Measurements from ENCODE around the gene SIRT5.

SIRT5 gene

DNA sequence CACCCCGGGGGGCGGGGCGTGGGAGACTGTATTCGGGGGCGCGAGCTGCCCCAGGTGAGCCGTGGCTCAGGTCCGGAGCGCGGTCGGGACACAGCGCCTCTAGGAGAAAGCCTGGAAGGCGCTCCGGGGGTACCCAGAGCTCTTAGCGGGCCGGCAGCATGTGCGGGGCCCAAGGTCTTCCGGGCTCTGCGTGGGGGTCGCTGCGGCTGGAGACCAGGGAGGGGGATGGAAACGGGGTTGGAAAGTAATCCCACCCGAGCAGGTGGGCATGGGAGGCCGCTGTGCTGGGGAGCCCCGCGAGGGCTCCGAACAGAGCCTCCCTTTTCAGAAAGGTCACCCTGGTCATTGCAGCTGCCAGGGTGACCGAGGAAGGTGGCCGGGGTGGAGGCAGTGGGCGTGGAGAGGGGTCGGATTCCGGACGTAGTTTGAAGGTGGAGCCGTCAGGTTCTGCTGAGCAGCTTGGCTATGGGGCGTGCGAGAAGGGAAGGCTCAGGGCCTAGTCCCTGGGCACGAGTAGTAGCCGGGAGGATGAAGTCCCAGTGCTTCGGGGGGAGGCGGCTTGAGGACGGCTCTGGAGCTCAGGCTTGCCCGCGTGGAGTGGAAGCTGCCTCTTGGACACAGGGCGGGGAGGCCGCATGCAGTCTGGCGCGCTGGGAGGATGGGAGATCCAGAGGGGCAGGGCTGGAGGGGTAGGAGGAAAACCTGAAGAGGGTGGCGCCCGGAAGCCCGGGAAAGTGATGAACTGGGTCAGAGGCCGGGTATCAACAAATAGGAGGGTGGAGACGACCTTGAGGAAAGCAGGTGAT, at the start of gene SIRT5:
Gene SIRT5, plus strand, starts transcription at position 31 of the 806 bp plus-strand sequence. CDS start 9,510 bp downstream, outside the sequence.
- peak; percentile 91 for DNase-seq

DNA sequence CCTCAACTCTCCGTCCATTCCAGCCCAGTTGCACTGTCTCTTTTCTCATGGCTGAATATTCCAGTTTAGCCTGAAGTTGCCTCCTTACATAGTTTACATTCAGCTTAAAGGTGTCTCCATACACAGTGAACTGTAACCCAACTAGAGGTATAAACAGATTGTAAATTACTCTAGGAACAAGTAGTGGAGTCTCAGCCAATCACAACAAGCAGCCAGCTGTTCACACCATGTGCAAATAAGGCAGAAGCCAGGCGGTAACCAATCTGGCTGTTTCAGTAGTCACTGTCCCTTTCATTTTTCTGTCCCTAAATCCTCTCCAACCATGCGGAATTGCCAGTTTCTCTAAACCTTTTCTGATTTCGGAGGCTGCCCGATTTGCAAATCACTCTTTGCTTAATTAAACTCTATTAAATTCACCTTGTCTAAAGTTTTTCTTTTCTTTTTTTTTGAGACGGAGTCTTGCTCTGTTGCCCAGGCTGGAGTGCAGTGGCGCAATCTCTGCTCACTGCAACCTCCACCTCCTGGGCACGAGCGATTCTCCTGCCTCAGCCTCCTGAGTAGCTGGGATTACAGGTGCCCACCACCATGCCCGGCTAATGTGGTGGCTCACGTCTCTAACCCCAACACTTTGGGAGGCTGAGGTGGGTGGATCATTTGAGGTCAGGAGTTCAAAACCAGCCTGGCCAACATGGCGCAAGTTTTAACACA, 49.4 kb upstream of the SIRT5 start:
- no peak for DNase-seq

- no peak for DNase-seq
These were observed 48.1 kb upstream of the SIRT5 start for GRCh38 chr6:13526357-13526726.

DNA sequence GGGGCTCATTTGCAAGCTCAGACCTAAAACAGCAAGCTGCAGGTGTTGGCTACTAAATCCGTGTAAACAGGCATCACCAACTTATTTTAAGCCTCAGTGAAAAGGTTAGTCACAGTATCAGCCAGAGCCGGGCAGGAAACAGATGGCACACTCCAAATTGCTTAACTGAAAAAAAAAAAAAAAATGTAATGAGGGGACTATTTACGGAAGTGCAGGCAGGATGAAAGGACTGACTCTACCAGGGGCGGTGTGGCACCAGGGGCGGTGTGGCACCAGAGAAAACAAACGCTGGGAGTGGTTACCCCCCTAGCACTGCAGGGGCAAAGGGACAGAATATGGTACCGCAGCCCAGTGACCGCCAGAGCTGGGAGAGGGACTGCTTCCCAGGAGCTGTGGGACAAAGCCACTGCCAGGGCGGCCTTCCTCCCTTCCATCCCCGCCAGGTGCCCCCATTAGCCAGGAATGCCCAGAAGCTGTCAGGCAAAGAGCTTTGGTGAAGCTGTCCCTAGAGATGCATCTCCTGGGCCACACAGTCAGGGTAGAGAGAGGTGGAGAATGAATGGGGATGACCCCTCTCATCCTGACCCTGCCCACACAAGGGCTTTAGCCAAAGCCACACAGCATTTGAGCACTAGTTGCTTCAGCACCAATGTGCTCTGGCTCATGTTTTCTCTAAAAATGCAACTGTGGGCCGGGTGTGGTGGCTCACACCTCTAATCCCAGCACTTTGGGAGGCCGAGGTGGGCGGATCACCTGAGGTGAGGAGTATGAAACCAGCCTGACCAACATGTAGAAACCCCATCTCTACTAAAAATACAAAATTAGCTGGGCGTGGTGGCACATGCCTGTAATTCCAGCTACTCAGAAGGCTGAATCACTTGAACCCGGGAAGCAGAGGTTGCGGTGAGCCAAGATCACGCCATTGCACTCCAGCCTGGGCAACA, 47.4 kb upstream of the SIRT5 start:
- peak; percentile 83 for DNase-seq

DNA sequence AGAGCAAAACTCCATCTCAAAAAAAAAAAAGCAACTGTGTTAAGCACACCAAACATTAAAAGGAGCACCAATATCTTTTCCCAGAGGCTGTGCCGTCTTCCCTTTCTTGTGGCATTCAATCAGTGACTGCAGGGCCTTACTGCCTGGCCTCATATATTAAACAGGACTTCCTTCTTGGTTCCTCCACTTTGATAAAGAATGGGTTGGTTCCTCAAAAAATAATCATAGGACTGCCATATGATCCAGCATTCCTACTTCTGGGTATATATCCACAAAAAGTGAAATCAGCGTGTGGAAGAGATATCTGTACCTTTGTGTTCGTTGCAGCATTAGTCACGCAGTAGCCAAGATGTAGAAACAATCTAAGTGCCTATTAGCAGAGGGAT, 46.7 kb upstream of the SIRT5 start:
- DNase-seq: no peak

GRCh38 chr6:13528232-13528631, 46.2 kb upstream of the SIRT5 start:
- DNase-seq: peak; percentile 30

GRCh38 chr6:13528777-13529343, 45.5 kb upstream of the SIRT5 start:
- no peak for DNase-seq

GRCh38 chr6:13531956-13532355, 42.4 kb upstream of the SIRT5 start:
- no peak for DNase-seq

- no peak for DNase-seq
These were observed 39.9 kb upstream of the SIRT5 start for GRCh38 chr6:13534536-13534935.

DNA sequence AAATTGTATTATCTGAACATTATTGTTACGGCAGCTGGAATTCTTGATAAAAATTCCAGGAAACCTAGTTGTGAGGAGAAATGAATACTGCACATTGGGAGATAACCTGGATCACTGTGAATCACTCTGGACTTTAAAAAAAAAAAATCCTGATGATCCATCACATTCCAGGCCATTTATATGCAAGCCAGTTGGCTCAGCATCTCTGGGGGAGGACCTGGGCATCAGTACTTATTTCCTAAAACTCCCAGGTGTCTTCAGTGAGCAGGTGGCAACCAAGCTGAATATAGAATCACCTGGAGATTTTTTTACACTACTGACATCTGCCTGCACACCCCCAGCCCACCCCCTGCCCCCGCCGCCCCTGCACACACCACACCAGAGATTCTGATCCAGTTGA, 39.1 kb upstream of the SIRT5 start:
- DNase-seq: no peak

GRCh38 chr6:13536796-13537526, 37.4 kb upstream of the SIRT5 start:
- no peak for DNase-seq

- DNase-seq: no peak
These were observed 36.9 kb upstream of the SIRT5 start for GRCh38 chr6:13537527-13537897.

DNA sequence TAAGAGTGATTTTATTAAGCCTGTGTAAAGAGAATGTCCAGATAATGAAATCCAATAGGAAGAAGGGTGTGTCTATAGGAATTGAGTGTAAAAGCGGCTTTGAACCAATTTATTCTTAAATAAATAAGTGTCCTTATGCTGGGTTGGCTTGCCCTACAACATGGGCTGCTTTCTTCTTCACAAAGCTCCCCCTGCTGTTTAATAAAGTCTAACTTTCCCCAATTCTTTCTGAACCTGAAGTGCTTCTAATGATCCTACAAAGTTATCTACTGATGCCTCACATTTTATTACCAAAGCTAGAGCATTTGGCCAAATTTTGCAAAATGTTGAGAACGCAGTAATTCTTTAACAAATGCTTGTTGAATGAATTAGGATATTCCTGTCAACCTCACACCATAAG, 36.3 kb upstream of the SIRT5 start:
- peak; percentile 81 for DNase-seq

- no peak for DNase-seq
These were observed 35.8 kb upstream of the SIRT5 start for GRCh38 chr6:13538600-13538999.

DNA sequence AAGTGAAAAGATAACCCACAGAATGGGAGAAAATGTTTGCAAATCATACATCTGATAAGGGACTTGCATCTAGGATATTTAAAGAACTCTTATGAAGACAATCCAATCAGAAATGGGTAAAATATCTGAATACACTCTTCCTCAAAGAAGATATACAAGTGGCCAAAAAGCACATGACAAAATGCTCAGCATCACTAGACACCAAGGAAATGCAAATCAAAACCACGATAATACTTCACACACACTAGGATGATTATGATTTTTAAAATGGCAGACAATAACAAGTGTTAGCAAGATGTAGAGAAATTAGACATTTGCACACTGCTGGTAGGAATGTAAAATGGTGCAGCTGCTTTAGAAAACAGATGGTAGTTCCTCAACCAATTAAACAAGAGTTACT, 34.8 kb upstream of the SIRT5 start:
- no peak for DNase-seq

GRCh38 chr6:13541496-13541895, 32.9 kb upstream of the SIRT5 start:
- DNase-seq: no peak

GRCh38 chr6:13544454-13545186, 29.8 kb upstream of the SIRT5 start:
- no peak for DNase-seq

GRCh38 chr6:13545885-13546284, 28.5 kb upstream of the SIRT5 start:
- no peak for DNase-seq

DNA sequence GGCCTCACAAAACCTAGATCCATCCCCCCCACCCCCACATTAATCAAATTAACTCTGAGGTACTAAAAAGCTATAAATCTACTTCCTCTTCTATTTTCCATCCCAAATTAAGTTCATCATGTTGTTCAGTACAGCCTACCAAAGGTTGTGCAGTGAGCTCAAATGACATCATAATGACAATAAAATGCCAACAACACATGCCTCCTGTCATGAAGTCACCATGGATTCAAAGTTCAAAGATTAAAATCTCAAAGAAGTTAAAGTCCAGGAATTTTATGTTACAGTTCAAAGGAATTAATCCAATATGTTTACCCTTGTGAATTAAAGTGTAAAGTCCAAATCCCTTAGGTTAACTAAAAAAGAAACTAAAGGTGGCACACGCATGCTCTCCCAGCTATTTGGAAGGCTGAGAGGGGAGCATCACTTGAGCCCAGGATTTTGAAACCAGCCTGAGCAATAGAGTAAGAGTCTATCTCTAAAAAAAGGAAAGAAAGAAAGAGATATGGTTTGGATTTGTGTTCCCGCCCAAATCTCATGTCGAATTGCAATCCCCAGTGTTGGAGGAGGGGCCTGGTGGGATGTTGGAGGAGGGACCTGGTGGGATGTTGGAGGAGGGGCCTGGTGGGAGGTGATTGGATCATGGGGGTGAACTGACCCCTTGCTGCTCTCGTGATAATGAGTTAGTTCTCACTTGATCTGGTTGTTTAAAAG, 25.7 kb upstream of the SIRT5 start:
- no peak for DNase-seq

DNA sequence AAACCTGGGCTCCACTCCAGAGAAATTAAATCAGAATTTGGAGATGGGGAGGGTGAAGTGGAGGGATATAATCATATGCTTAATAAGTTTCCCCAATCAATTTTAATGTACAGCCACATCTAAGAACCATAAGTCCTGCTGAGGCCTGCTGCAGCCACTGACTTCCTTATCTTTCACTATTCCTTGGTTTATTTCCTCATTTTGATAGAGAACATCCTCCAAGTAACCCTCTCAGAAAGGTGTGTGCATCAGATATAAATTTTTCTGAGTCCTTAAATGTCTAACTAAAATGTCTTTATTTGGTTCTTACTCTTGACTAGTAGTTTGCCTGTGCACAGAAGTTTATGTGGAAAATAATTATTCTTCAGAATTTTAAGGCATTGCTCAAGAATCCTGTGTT, 23.7 kb upstream of the SIRT5 start:
- peak; percentile 65 for DNase-seq

- no peak for DNase-seq
These were observed 20.8 kb upstream of the SIRT5 start for GRCh38 chr6:13553646-13554045.
